H54 (cell line): ENCODE measurements around the gene ZSCAN21.
A peak's percentile ranks its signal among the peaks of the same experiment; 100 is the strongest.

ENCODE experiments used
- DNase-seq: peaks from one replicate; pipeline ENCODE4 v3.0.0; 2011; ENCODE audit warnings: low spot score, mixed read lengths; ENCODE audit not compliant: insufficient read length
- FAIRE-seq: peaks from 3 replicates; lab custom pipeline; 2011; peaks lifted over from hg19 to GRCh38; lab: Jason Lieb, UNC
- POLR2A ChIP-seq: IDR thresholded peaks from 2 replicates; pipeline ENCODE4 v1.6.1; 2011; ENCODE audit warnings: low read depth, mild to moderate bottlenecking, low read length

ZSCAN21 gene

GRCh38 chr7:100072462-100072861, 22.9 kb downstream of the ZSCAN21 start:
- FAIRE-seq (no peak), DNase-seq (no peak)
- TF ChIP-seq POLR2A, result no peak

GRCh38 chr7:100074841-100075240, 25.3 kb downstream of the ZSCAN21 start:
- FAIRE-seq, result no peak
- DNase-seq, result no peak
- TF ChIP-seq POLR2A, result no peak

- TF ChIP-seq POLR2A, result no peak
- no peak for FAIRE-seq
These were observed 25.8 kb downstream of the ZSCAN21 start for GRCh38 chr7:100075418-100075817.

GRCh38 chr7:100077205-100077604, 27.6 kb downstream of the ZSCAN21 start:
- no peak for TF ChIP-seq POLR2A
- DNase-seq (no peak), FAIRE-seq (no peak)

More at GRCh38 chr7:100075418-100075817, 25.8 kb downstream of the ZSCAN21 start:
- no peak for DNase-seq

GRCh38 chr7:100079024-100079560, 29.5 kb downstream of the ZSCAN21 start:
- no peak for FAIRE-seq
- TF ChIP-seq POLR2A, result no peak
- DNase-seq, result no peak

- DNase-seq (no peak), FAIRE-seq (no peak)
- no peak for TF ChIP-seq POLR2A
These were observed 31.4 kb downstream of the ZSCAN21 start for GRCh38 chr7:100080907-100081534.

- TF ChIP-seq POLR2A, result peak; percentile 39; the same call in 1 of the 2 replicates
- DNase-seq (peak; percentile 94), FAIRE-seq (peak; percentile 36)
These were observed 32.0 kb downstream of the ZSCAN21 start, which contains the start of gene ZNF3 for GRCh38 chr7:100081535-100082102. TSS of gene ZNF3 (minus strand) at chr7:100081723. CDS start at chr7:100077357, 4,366 bp downstream.

- TF ChIP-seq POLR2A, result no peak
- FAIRE-seq, result no peak
- no peak for DNase-seq
These were observed 33.4 kb downstream of the ZSCAN21 start for GRCh38 chr7:100082978-100083377.

GRCh38 chr7:100085515-100085914, 35.9 kb downstream of the ZSCAN21 start:
- DNase-seq (no peak), FAIRE-seq (no peak)
- no peak for TF ChIP-seq POLR2A

- DNase-seq (peak; percentile 61), FAIRE-seq (peak; percentile 20)
- no peak for TF ChIP-seq POLR2A
These were observed 37.6 kb downstream of the ZSCAN21 start for GRCh38 chr7:100087055-100087750.

- FAIRE-seq, result no peak
- DNase-seq, result no peak
- TF ChIP-seq POLR2A, result no peak
These were observed 38.6 kb downstream of the ZSCAN21 start for GRCh38 chr7:100088095-100088620.

GRCh38 chr7:100088621-100089457, 39.3 kb downstream of the ZSCAN21 start, which contains the start of gene COPS6:
TSS of gene COPS6 (plus strand) at chr7:100088969. CDS start at chr7:100088991, 22 bp downstream.
- FAIRE-seq (no peak), DNase-seq (no peak)
- TF ChIP-seq POLR2A, result peak; percentile 93

GRCh38 chr7:100089458-100090196, 40.1 kb downstream of the ZSCAN21 start:
- FAIRE-seq, result no peak
- no peak for TF ChIP-seq POLR2A
- DNase-seq, result no peak
